Trophoblast cell (in vitro differentiated cells and primary cell): ENCODE results near the gene LTA.

Experiments
- DNase-seq, 2 donors: peaks; one replicate each; pipeline ENCODE4 v3.0.0-alpha.2; 2016
- H2AFZ ChIP-seq: 2 replicates; pipeline ENCODE4 v1.6.1; 2013; ENCODE audit warnings: low read length, moderate library complexity, mild to moderate bottlenecking; ENCODE audit not compliant: insufficient read depth, poor library complexity
- H2AK5ac ChIP-seq: 2 replicates; pipeline ENCODE4 v1.6.1; 2013; ENCODE audit warnings: mild to moderate bottlenecking, low read length
- H2BK120ac ChIP-seq: 2 replicates; pipeline ENCODE4 v1.6.1; 2013; ENCODE audit warnings: low read length, mild to moderate bottlenecking, moderate library complexity; ENCODE audit not compliant: insufficient read depth, poor library complexity
- H2BK12ac ChIP-seq: 2 replicates; pipeline ENCODE4 v1.6.1; 2013; ENCODE audit warnings: mild to moderate bottlenecking, low read length, moderate library complexity
- H2BK5ac ChIP-seq: 2 replicates; pipeline ENCODE4 v1.6.1; 2013; ENCODE audit warnings: low read length, low read depth, moderate library complexity, mild to moderate bottlenecking; ENCODE audit not compliant: poor library complexity
- H3K14ac ChIP-seq: 2 replicates; pipeline ENCODE4 v1.6.1; 2013; ENCODE audit warnings: mild to moderate bottlenecking, low read length
- H3K18ac ChIP-seq: 2 replicates; pipeline ENCODE4 v1.6.1; 2013; ENCODE audit warnings: mild to moderate bottlenecking, low read length
- H3K23ac ChIP-seq: 2 replicates; pipeline ENCODE4 v1.6.1; 2013; ENCODE audit warnings: low read length
- H3K27ac ChIP-seq: 2 replicates; pipeline ENCODE4 v1.5.1; 2013; ENCODE audit warnings: low read depth, mild to moderate bottlenecking, inconsistent platforms, low read length, moderate library complexity
- H3K27me3 ChIP-seq: 2 replicates; pipeline ENCODE4 v1.6.1; 2013; ENCODE audit warnings: inconsistent platforms, mild to moderate bottlenecking, low read length, moderate library complexity; ENCODE audit not compliant: insufficient read depth
- H3K36me3 ChIP-seq, 2 experiments: 1 replicate in 1 of 2; 2 replicates in 1 of 2; pipeline ENCODE4 v1.6.1; 2013; ENCODE audit warnings: low read length in 2 of 2, mild to moderate bottlenecking in 2 of 2, moderate library complexity in 1 of 2; ENCODE audit not compliant: insufficient read depth in 2 of 2, control insufficient read depth in 1 of 2
- H3K4ac ChIP-seq: 2 replicates; pipeline ENCODE4 v1.6.1; 2013; ENCODE audit warnings: low read depth, mild to moderate bottlenecking, low read length, moderate library complexity
- H3K4me1 ChIP-seq, 2 experiments: 1 replicate in 1 of 2; 2 replicates in 1 of 2; pipeline ENCODE4 v1.6.1; 2013; ENCODE audit warnings: low read length in 2 of 2, mild to moderate bottlenecking in 2 of 2, moderate library complexity in 1 of 2; ENCODE audit not compliant: insufficient read depth in 2 of 2, control insufficient read depth in 1 of 2
- H3K4me2 ChIP-seq: 2 replicates; pipeline ENCODE4 v1.6.1; 2013; ENCODE audit warnings: inconsistent platforms, mild to moderate bottlenecking, low read length, moderate library complexity
- H3K4me3 ChIP-seq: 2 replicates; pipeline ENCODE4 v1.5.1; 2013; ENCODE audit warnings: mild to moderate bottlenecking, low read depth, low read length, inconsistent platforms
- H3K79me1 ChIP-seq: one replicate; pipeline ENCODE4 v1.6.1; 2013; ENCODE audit warnings: low read length
- H3K79me2 ChIP-seq: 2 replicates; pipeline ENCODE4 v1.6.1; 2013; ENCODE audit warnings: low read length, mild to moderate bottlenecking; ENCODE audit not compliant: control insufficient read depth, insufficient read depth, poor library complexity
- H3K9ac ChIP-seq: 2 replicates; pipeline ENCODE4 v1.6.1; 2013; ENCODE audit warnings: mild to moderate bottlenecking, low read length
- H3K9me3 ChIP-seq: 2 replicates; pipeline ENCODE4 v1.6.1; 2013; ENCODE audit warnings: low read depth, mild to moderate bottlenecking, control low read depth, inconsistent platforms, low read length; ENCODE audit not compliant: insufficient read depth
- H4K12ac ChIP-seq: 2 replicates; pipeline ENCODE4 v1.6.1; 2013; ENCODE audit warnings: low read depth, mild to moderate bottlenecking, low read length, moderate library complexity
- H4K8ac ChIP-seq: 2 replicates; pipeline ENCODE4 v1.6.1; 2013; ENCODE audit warnings: low read depth, mild to moderate bottlenecking, low read length, moderate library complexity
- H4K91ac ChIP-seq: one replicate; pipeline ENCODE4 v1.6.1; 2013; ENCODE audit warnings: low read depth, mild to moderate bottlenecking, low read length, moderate library complexity
- WGBS: extraction: QIAGEN DNeasy Blood & Tissue Kit; methylation state at CpG from one replicate; pipeline ENCODE4 v1.1.7; 2013; ENCODE audit warnings: missing lambda C conversion rate; ENCODE audit not compliant: insufficient read length, insufficient coverage; ENCODE audit errors: extremely low coverage; 5-methylcytosine and 5-hydroxymethylcytosine counted together

LTA gene

DNA sequence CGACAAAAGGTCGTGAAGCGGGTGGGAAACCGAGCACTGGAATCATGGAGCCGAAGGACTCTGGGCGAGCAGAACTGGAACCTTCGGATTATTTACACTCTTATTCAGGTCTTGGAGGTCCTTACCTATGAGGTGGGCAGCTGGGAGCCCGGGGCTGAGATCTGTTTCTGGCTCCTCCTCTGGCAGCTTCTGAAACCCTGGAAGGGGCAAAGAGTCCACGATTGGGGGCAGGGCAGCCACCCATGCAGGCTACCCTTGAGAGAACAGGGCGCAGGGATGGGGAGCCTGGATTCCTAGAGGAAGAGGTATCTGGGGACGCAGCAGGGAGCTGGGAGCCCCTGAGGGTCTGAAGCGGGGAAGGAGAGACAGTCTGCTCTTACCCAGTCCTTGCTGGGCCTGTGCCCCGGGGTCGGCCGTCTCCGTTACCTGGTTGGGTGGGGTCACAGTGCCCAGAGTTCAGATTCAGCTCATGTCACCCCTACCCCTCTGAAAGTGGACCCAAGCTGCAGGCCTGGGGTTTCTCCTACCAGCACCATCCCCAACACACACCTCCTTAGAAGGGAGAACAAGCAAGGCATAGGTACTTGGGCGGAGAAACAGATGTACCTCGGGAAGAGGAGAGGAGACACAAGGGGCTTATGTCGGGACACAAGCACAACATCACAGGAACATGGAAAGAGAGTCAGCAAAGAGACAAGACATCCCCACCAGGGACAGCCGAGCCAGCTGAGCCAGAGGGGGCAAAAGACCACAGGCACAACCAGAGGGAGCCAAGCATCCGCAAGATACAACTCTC, 9.5 kb downstream of the LTA start:
- peaks cover 31 to 37% of the 10 kb centered on the region in 2 experiments for H3K4me1 ChIP-seq
- H3K9ac ChIP-seq = peak overlapping the region; percentile 70
- no peak for DNase-seq
- peak overlapping the region; percentile 95 for H4K8ac ChIP-seq
- peak overlapping the region; percentile 15 for H3K27ac ChIP-seq
- H4K12ac ChIP-seq = peak overlapping the region; percentile 72
- H3K18ac ChIP-seq = peak overlapping the region; percentile 54
- H3K4me2 ChIP-seq = peak overlapping the region; percentile 63
- no peaks in the 10 kb centered on the region for H3K9me3 ChIP-seq
- H3K14ac ChIP-seq = peak overlapping the region; percentile 80
- H3K79me2 ChIP-seq = peaks cover 6% of the 10 kb centered on the region
- H2BK120ac ChIP-seq = peak overlapping the region; percentile 75
- H3K4me3 ChIP-seq = peak overlapping the region; percentile 77
- H3K36me3 ChIP-seq = no peaks in the 10 kb centered on the region
- peaks cover 30% of the 10 kb centered on the region for H3K79me1 ChIP-seq
- H3K23ac ChIP-seq = no peak overlapping the region
- H3K27me3 ChIP-seq = no peaks in the 10 kb centered on the region
- peak overlapping the region; percentile 29 for H3K4ac ChIP-seq
- peak overlapping the region; percentile 33 for H2AK5ac ChIP-seq
- peak overlapping the region; percentile 87 for H4K91ac ChIP-seq
- H2BK12ac ChIP-seq = no peak overlapping the region
- peak overlapping the region; percentile 93 for H2AFZ ChIP-seq
- H2BK5ac ChIP-seq = no peak overlapping the region
- WGBS = no CpG with 5 or more reads among the region's 21 CpGs

- H3K27ac ChIP-seq = peak within 1 kb of the TSS; percentile 15
- peaks cover 6% of the 10 kb centered on the region for H3K79me2 ChIP-seq
- peak within 1 kb of the TSS; percentile 54 for H3K18ac ChIP-seq
- no peaks in the 10 kb centered on the region for H3K36me3 ChIP-seq
- peaks cover 24% of the 10 kb centered on the region for H3K79me1 ChIP-seq
- H4K12ac ChIP-seq = peak within 1 kb of the TSS; percentile 72
- H3K14ac ChIP-seq = peak within 1 kb of the TSS; percentile 80
- H3K23ac ChIP-seq = no peak within 1 kb of the TSS
- DNase-seq = no peak
- peak within 1 kb of the TSS; percentile 87 for H4K91ac ChIP-seq
- peak within 1 kb of the TSS; percentile 77 for H3K4me3 ChIP-seq
- no peak within 1 kb of the TSS for H2BK5ac ChIP-seq
- peak within 1 kb of the TSS; percentile 63 for H3K4me2 ChIP-seq
- no CpG with 5 or more reads among the region's 3 CpGs for WGBS
- H3K27me3 ChIP-seq = no peaks in the 10 kb centered on the region
- H3K4ac ChIP-seq = peak within 1 kb of the TSS; percentile 29
- peak within 1 kb of the TSS; percentile 95 for H4K8ac ChIP-seq
- H3K9me3 ChIP-seq = no peaks in the 10 kb centered on the region
- H2AFZ ChIP-seq = peak within 1 kb of the TSS; percentile 93
- peak within 1 kb of the TSS; percentile 75 for H2BK120ac ChIP-seq
- H2BK12ac ChIP-seq = no peak within 1 kb of the TSS
- H3K4me1 ChIP-seq = peaks cover 25 to 31% of the 10 kb centered on the region in 2 experiments
- H3K9ac ChIP-seq = peak within 1 kb of the TSS; percentile 70
- H2AK5ac ChIP-seq = peak within 1 kb of the TSS; percentile 33
Observed at GRCh38 chr6:31582230-31582643, 10.1 kb downstream of the LTA start, which contains the start of gene LTB. Gene LTB, minus strand, starts transcription at chr6:31582424. Its CDS starts 7 bp downstream, at chr6:31582417.

DNA sequence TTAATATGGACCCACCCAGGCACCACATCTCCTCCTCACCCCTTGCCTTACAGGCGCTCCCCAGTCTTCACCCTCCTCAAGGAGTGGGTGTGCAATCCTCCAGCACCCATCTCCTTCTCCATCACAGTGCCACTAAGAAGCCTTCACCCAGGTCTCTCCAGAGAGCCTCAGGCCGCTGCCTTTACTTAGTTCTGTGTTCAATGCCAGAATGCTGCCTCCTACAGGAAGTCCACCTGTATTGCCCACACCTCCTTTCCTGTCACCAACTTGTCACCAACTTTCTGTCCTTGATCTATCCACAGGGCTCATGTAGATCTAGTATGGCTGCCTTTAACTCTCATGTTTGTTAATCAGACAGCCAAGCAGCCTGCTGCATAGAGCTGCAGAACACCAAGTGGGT, 13.4 kb downstream of the LTA start:
- Histone ChIP-seq H2BK120ac (no peak overlapping the region), H3K27ac (no peak overlapping the region), H3K9ac (no peak overlapping the region), H4K91ac (no peak overlapping the region), H3K4me1 (peaks cover 9 to 11% of the 10 kb centered on the region in 2 experiments), H3K18ac (no peak overlapping the region), H2BK5ac (no peak overlapping the region), H3K4me2 (no peak overlapping the region), H2BK12ac (no peak overlapping the region), H3K9me3 (no peaks in the 10 kb centered on the region), H3K4me3 (no peak overlapping the region), H4K8ac (no peak overlapping the region), H3K23ac (no peak overlapping the region), H3K79me2 (peaks cover 6% of the 10 kb centered on the region), H3K14ac (no peak overlapping the region), H2AK5ac (no peak overlapping the region), H4K12ac (no peak overlapping the region), H3K27me3 (no peaks in the 10 kb centered on the region), H3K36me3 (no peaks in the 10 kb centered on the region), H3K79me1 (peaks cover 8% of the 10 kb centered on the region), H3K4ac (no peak overlapping the region), H2AFZ (no peak overlapping the region)
- WGBS = no CpG with 5 or more reads among the region's 2 CpGs
- DNase-seq = peak in 1 of 2 donors; percentile 29

DNA sequence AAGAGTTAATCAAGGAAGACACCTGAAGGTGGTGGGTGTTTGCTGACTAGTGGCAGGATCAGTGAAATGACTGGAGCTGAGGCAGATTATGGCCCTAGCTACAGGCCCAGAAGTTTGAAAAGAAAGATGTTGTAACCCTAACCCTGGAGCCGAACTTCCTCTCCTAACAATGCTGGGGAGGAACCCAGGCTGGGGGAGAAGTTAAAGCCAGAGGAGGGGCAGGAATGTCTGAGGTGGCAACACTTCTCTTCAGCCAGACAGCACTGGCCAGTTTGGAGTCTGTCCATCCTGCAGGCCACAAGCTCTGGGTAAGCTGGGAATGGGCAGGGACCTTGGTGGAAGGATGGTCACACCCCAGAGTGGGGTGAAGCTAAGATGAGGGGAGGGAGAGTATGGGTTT, 13.9 kb downstream of the LTA start, which contains the start of gene LST1:
Gene LST1, plus strand, starts transcription at position 270 of the 400 bp plus-strand sequence. CDS start 1,023 bp downstream, outside the sequence.
- Histone ChIP-seq H2AK5ac (no peak within 1 kb of the TSS), H3K4ac (no peak within 1 kb of the TSS), H3K18ac (no peak within 1 kb of the TSS), H3K79me1 (peaks cover 4% of the 10 kb centered on the region), H3K4me3 (no peak within 1 kb of the TSS), H3K9ac (no peak within 1 kb of the TSS), H4K91ac (no peak within 1 kb of the TSS), H2BK120ac (no peak within 1 kb of the TSS), H3K79me2 (peaks cover 3% of the 10 kb centered on the region), H2BK5ac (no peak within 1 kb of the TSS), H3K4me2 (no peak within 1 kb of the TSS), H3K27ac (no peak within 1 kb of the TSS), H2AFZ (no peak within 1 kb of the TSS), H4K8ac (no peak within 1 kb of the TSS), H2BK12ac (no peak within 1 kb of the TSS), H3K9me3 (no peaks in the 10 kb centered on the region), H3K36me3 (no peaks in the 10 kb centered on the region), H4K12ac (no peak within 1 kb of the TSS), H3K14ac (no peak within 1 kb of the TSS), H3K23ac (no peak within 1 kb of the TSS), H3K4me1 (peaks cover 7 to 9% of the 10 kb centered on the region in 2 experiments), H3K27me3 (no peaks in the 10 kb centered on the region)
- no CpG with 5 or more reads among the region's 1 CpG for WGBS
- DNase-seq = no peak
